Natural killer cell treated with Interleukin-12 subunit alpha and Interleukin-12 subunit beta and Interleukin-15 and Interleukin-18, amount 100 ng/mL, for 72 hours (primary cell): Measurements from ENCODE around the gene TRAPPC8. TPM values are rescaled to one million over a fixed set of nuclear protein-coding genes. Genes with fewer than 3 reads are reported as not detected.

Experiments used
- ATAC-seq, 2 donors: fragments of 150-1000 bp; cut with Tn5 transposase in 1 of 2; sonication (Bioruptor Pico), chemical (Tn5 transposase) in 1 of 2; 2 replicates each; pipeline ENCODE4 v1.10.0; 2021
- DNase-seq: peaks from one replicate; pipeline ENCODE4 v3.0.0; 2022; ENCODE audit warnings: low spot score
- H3K27ac Mint-ChIP-seq, 2 donors: 1 replicate in 1 of 2; 2 replicates in 1 of 2; pipeline ENCODE4 v1.8.0; 2022; ENCODE audit warnings: mixed read lengths in 2 of 2, mild to moderate bottlenecking in 1 of 2, moderate library complexity in 1 of 2
- H3K27me3 Mint-ChIP-seq, 2 donors: 1 replicate in 1 of 2; 2 replicates in 1 of 2; pipeline ENCODE4 v1.8.0; 2022; ENCODE audit warnings: mixed read lengths in 2 of 2
- H3K36me3 Mint-ChIP-seq: one replicate; pipeline ENCODE4 v1.8.0; 2022; ENCODE audit warnings: mixed read lengths
- H3K4me1 Mint-ChIP-seq, 2 donors: 1 replicate in 1 of 2; 2 replicates in 1 of 2; pipeline ENCODE4 v1.8.0; 2022; ENCODE audit warnings: low read depth in 2 of 2, mixed read lengths in 2 of 2, mild to moderate bottlenecking in 1 of 2
- H3K4me3 Mint-ChIP-seq: one replicate; pipeline ENCODE4 v1.8.0; 2022; ENCODE audit warnings: mixed read lengths
- H3K9me3 Mint-ChIP-seq: 2 replicates; pipeline ENCODE4 v1.8.0; 2022; ENCODE audit warnings: mixed read lengths
- total RNA-seq, 2 donors: library from RNA; stranded (reverse); gene quantifications; one replicate each; pipeline ENCODE4 v1.2.3, GENCODE V29; 2022

TRAPPC8 gene
- total RNA-seq, 2 donors from 2014 or later: 49.4 to 50.3 TPM

DNA sequence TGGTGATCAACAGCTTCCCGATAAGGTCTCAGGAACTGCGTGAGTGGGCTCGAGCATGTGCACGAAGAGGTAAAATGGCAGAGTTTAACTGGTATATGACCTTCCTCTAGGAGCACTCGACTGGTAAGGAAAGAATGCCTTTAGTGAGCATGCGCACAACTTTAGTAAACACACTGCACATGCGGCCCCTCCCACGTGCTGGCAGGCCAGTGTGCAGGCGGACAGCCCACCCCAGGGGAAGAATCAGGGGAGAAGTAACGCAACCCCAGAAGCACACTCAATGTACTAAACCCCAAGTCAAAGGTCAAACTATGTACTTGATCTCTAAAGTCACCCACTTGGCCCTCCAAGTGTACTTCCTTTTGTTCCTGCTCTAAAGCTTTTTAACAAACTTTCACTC lies 153.5 kb downstream of the TRAPPC8 start:
- DNase-seq: no peak
- Mint-ChIP-seq H3K4me3 (no peak overlapping the region), H3K27me3 (no peaks in the 10 kb centered on the region), H3K36me3 (no peaks in the 10 kb centered on the region), H3K4me1 (peaks cover 6 to 7% of the 10 kb centered on the region in 2 donors), H3K27ac (no peak overlapping the region), H3K9me3 (no peaks in the 10 kb centered on the region)
- ATAC-seq: no peak

DNA sequence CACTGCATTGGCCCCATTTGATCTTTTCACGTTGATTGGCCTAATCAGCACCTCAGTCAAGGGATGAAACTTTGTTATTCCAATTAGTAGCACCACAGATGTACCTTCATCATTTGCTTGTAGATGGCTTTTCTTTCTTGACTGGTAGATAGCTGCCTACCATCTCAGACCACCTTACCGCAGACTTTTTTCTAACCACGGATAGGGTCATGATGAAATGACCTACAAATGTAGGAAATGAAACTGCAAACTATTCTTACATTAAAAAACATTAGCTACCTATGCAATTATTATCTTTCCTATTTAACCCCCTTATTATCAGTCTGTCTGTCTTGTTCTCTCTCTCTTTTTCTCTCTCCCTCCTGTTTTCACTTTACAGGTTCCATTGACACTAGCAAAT lies 159.9 kb downstream of the TRAPPC8 start:
- Mint-ChIP-seq H3K9me3 (peaks cover 6% of the 10 kb centered on the region), H3K27ac (no peak overlapping the region), H3K27me3 (no peaks in the 10 kb centered on the region), H3K4me3 (no peak overlapping the region), H3K4me1 (no peaks in the 10 kb centered on the region), H3K36me3 (peaks cover 14% of the 10 kb centered on the region)
- ATAC-seq (no peak), DNase-seq (no peak)

Other genes with a start within 250 kb of the TRAPPC8 start
- under 1 TPM in 1 of 2 donors, not detected in 1; 0.45 TPM for gene SLC25A52, start 182.2 kb downstream of the TRAPPC8 start, total RNA-seq
- 10 to 100 TPM; 12.0 to 21.3 TPM for gene RNF125, start 75.7 kb upstream of the TRAPPC8 start, total RNA-seq
- 10 to 100 TPM; 59.2 to 62.5 TPM for gene RNF138, start 148.7 kb upstream of the TRAPPC8 start, total RNA-seq
- gene MEP1B, start 246.9 kb upstream of the TRAPPC8 start, total RNA-seq: under 1 TPM; 0.19 to 0.20 TPM